Natural killer cell (primary cell): ENCODE measurements around the gene MYCBPAP. TPM values are rescaled to one million over a fixed set of nuclear protein-coding genes. Genes with fewer than 3 reads are reported as not detected.
A peak's percentile ranks its signal among the peaks of the same experiment; 100 is the strongest.

ENCODE experiments used
- ATAC-seq, 3 donors: fragments of 150-1000 bp in 2 of 3; fragments of 200-7000 bp in 1 of 3; cut with Tn5 transposase; 1 replicate in 1 of 3; 2 replicates in 2 of 3; pipeline ENCODE4 v1.10.0; 2021; ENCODE audit warnings: mild to moderate bottlenecking in 2 of 3, moderate library complexity in 2 of 3
- DNase-seq, 2 donors: peaks; one replicate each; pipeline versions ENCODE4 v3.0.0 to v3.0.0-alpha.2; 2013 to 2021; ENCODE audit warnings: mixed read lengths in 1 of 2
- H3K27ac ChIP-seq: one replicate; pipeline ENCODE4 v1.5.1; 2013; ENCODE audit warnings: mild to moderate bottlenecking, low read length
- H3K27me3 ChIP-seq: one replicate; pipeline ENCODE4 v1.6.1; 2013; ENCODE audit warnings: low read length; ENCODE audit not compliant: control insufficient read depth, insufficient read depth
- H3K36me3 ChIP-seq: one replicate; pipeline ENCODE4 v1.6.1; 2013; ENCODE audit warnings: low read length; ENCODE audit not compliant: control insufficient read depth, insufficient read depth
- H3K4me1 ChIP-seq: one replicate; pipeline ENCODE4 v1.6.1; 2013; ENCODE audit warnings: low read length; ENCODE audit not compliant: control insufficient read depth, insufficient read depth
- H3K4me3 ChIP-seq: one replicate; pipeline ENCODE4 v1.5.1; 2013; ENCODE audit warnings: low read length
- H3K9me3 ChIP-seq: one replicate; pipeline ENCODE4 v1.6.1; 2013; ENCODE audit warnings: low read length; ENCODE audit not compliant: control insufficient read depth, insufficient read depth
- H3K27ac Mint-ChIP-seq, 2 donors: one replicate each; pipeline ENCODE4 v1.8.0; 2022; ENCODE audit warnings: mild to moderate bottlenecking in 2 of 2, mixed read lengths in 2 of 2, moderate library complexity in 1 of 2
- H3K27me3 Mint-ChIP-seq, 2 donors: one replicate each; pipeline ENCODE4 v1.8.0; 2022; ENCODE audit warnings: low read depth in 2 of 2, mixed read lengths in 2 of 2
- H3K36me3 Mint-ChIP-seq: one replicate; pipeline ENCODE4 v1.8.0; 2022; ENCODE audit warnings: mixed read lengths
- H3K4me1 Mint-ChIP-seq, 2 donors: one replicate each; pipeline ENCODE4 v1.8.0; 2022; ENCODE audit warnings: mixed read lengths in 2 of 2
- H3K4me3 Mint-ChIP-seq: one replicate; pipeline ENCODE4 v1.8.0; 2022; ENCODE audit warnings: mild to moderate bottlenecking, moderate library complexity, mixed read lengths
- H3K9me3 Mint-ChIP-seq, 2 donors: one replicate each; pipeline ENCODE4 v1.8.0; 2022; ENCODE audit warnings: mixed read lengths in 2 of 2
- WGBS: methylation state at CpG from one replicate; pipeline ENCODE4 v1.1.7; 2013; ENCODE audit warnings: missing lambda C conversion rate; ENCODE audit not compliant: insufficient coverage; 5-methylcytosine and 5-hydroxymethylcytosine counted together
- intact Hi-C: fragments of 100-400 bp; cut with micrococcal nuclease; formaldehyde crosslinking; loops from one replicate; pipeline ENCODE4 v1.14.2; 2022
- total RNA-seq, 4 donors: library from RNA; stranded (reverse); fragments of 120-200 nt in 1 of 4; gene quantifications; one replicate each; pipeline versions ENCODE4 v1.2.3 to v1.2.4, GENCODE V29; 2013 to 2022
- TF ChIP-seq, protein P1 (sequence below): fragments of 200-600 bp; IDR thresholded peaks from one replicate; pipeline ENCODE4 v1.8.0; 2022; ENCODE audit warnings: antibody characterized with exemption

Gene MYCBPAP
- total RNA-seq, 3 donors from 2014 or later (not counting 1 experiment from before 2014, with no cell fraction given): 0.26 to 4.9 (median 0.70) TPM

GRCh38 chr17:50479522-50480141, 28.6 kb upstream of the MYCBPAP start:
- Mint-ChIP-seq H3K9me3 (no peaks in the 10 kb centered on the region), H3K27me3 (peaks cover 0 to 4% of the 10 kb centered on the region in 2 donors), H3K4me1 (peaks cover 27 to 29% of the 10 kb centered on the region in 2 donors), H3K4me3 (peak overlapping the region; percentile 84), H3K27ac (peak overlapping the region; percentile 36 to 93), H3K36me3 (no peaks in the 10 kb centered on the region)
- Histone ChIP-seq H3K27ac (no peak overlapping the region), H3K27me3 (no peaks in the 10 kb centered on the region), H3K9me3 (no peaks in the 10 kb centered on the region), H3K4me1 (peaks cover 22% of the 10 kb centered on the region), H3K36me3 (peaks cover 19% of the 10 kb centered on the region), H3K4me3 (peak overlapping the region; percentile 84)
- peak; percentile 44 to 57 (median 52) for ATAC-seq
- TF ChIP-seq, protein P1, sequence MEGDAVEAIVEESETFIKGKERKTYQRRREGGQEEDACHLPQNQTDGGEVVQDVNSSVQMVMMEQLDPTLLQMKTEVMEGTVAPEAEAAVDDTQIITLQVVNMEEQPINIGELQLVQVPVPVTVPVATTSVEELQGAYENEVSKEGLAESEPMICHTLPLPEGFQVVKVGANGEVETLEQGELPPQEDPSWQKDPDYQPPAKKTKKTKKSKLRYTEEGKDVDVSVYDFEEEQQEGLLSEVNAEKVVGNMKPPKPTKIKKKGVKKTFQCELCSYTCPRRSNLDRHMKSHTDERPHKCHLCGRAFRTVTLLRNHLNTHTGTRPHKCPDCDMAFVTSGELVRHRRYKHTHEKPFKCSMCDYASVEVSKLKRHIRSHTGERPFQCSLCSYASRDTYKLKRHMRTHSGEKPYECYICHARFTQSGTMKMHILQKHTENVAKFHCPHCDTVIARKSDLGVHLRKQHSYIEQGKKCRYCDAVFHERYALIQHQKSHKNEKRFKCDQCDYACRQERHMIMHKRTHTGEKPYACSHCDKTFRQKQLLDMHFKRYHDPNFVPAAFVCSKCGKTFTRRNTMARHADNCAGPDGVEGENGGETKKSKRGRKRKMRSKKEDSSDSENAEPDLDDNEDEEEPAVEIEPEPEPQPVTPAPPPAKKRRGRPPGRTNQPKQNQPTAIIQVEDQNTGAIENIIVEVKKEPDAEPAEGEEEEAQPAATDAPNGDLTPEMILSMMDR: peak; percentile 24
- peak; percentile 41 to 79 for DNase-seq
- 17% methylated on average over 19 of the region's 19 CpGs for WGBS
- intact Hi-C loops: loop anchor here (5.0 kb wide), 1 partner anchor 63 kb away; no protein-coding TSS in a partner anchor

GRCh38 chr17:50480142-50480764, 28.0 kb upstream of the MYCBPAP start:
- Mint-ChIP-seq H3K4me3 (peak overlapping the region; percentile 18), H3K9me3 (no peaks in the 10 kb centered on the region), H3K4me1 (peaks cover 27 to 29% of the 10 kb centered on the region in 2 donors), H3K27ac (peak overlapping the region in 1 of 2 donors; percentile 93), H3K27me3 (peaks cover 0 to 4% of the 10 kb centered on the region in 2 donors), H3K36me3 (no peaks in the 10 kb centered on the region)
- intact Hi-C loops: no loop called here
- Histone ChIP-seq H3K9me3 (no peaks in the 10 kb centered on the region), H3K36me3 (peaks cover 24% of the 10 kb centered on the region), H3K4me3 (no peak overlapping the region), H3K27me3 (no peaks in the 10 kb centered on the region), H3K4me1 (peaks cover 22% of the 10 kb centered on the region), H3K27ac (no peak overlapping the region)
- TF ChIP-seq, protein P1: no peak
- WGBS: 97% methylated on average over 7 of the region's 7 CpGs
- ATAC-seq (no peak), DNase-seq (no peak)

DNA sequence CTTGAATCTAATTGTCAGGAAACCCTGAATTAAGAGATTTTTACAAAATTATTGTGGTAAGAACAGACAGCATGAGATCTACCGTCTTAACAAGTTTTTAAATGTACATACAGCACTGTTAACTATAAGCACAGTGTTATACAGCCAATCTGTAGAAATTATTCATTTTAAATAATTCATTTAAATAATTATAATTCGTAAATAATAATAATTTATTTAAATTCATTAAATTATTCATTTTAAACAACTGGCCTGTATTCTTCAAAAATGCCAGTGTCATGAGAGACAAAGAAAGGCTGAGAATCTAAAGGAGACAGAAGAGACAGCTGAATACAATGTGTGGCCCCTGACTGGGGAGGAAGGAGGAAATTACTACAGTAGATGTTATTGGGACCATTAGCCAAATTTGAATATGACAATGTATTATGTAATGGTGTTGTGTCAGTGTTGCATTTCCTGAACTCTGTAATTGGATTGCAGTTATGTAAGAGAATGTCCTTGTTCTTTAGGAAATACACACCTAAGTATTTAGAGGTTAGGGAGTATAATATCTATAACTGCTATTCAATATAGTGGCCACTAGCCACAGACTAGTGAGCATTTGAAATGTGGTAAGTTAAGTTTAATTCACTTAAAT, 27.3 kb upstream of the MYCBPAP start:
- peaks cover 28% of the 10 kb centered on the region for H3K36me3 ChIP-seq
- H3K9me3 ChIP-seq: no peaks in the 10 kb centered on the region
- peaks cover 22% of the 10 kb centered on the region for H3K4me1 ChIP-seq
- ATAC-seq: no peak
- TF ChIP-seq, protein P1: no peak
- no peaks in the 10 kb centered on the region for H3K27me3 ChIP-seq
- H3K27ac Mint-ChIP-seq: no peak overlapping the region
- no peaks in the 10 kb centered on the region for H3K9me3 Mint-ChIP-seq
- H3K4me3 ChIP-seq: no peak overlapping the region
- no CpG with 5 or more reads among the region's 2 CpGs for whole genome bisulfite sequencing
- H3K36me3 Mint-ChIP-seq: no peaks in the 10 kb centered on the region
- H3K27ac ChIP-seq: no peak overlapping the region
- H3K4me3 Mint-ChIP-seq: peak overlapping the region; percentile 40
- intact Hi-C loops: no loop called here
- peaks cover 27 to 29% of the 10 kb centered on the region in 2 donors for H3K4me1 Mint-ChIP-seq
- H3K27me3 Mint-ChIP-seq: peaks cover 0 to 4% of the 10 kb centered on the region in 2 donors
- no peak for DNase-seq
